A673 (cell line): Measurements from ENCODE around the gene ANKRD44. TPM values are rescaled to one million over a fixed set of nuclear protein-coding genes. Genes with fewer than 3 reads are reported as not detected.

Experiments
- BruUV-seq: library from RNA; stranded (reverse); fragments of 400-500 nt; replicated peaks from 2 replicates; lab custom pipeline; 2021; lab: Mats Ljungman, UMichigan
- CTCF ChIA-PET: fragments of 300-600 bp; sonication (Branson Sonifier 250); formaldehyde crosslinking; loops from one replicate; lab custom pipeline; 2022; ENCODE audit warnings: antibody characterized with exemption; lab: Charles Lee
- POLR2A ChIA-PET: fragments of 300-600 bp; sonication (Branson Sonifier 250); formaldehyde crosslinking; loops from one replicate; lab custom pipeline; 2022; ENCODE audit warnings: antibody characterized with exemption; ENCODE audit not compliant: low non-redundant PET; lab: Charles Lee
- DNase-seq: peaks from one replicate; pipeline ENCODE4 v3.0.0-alpha.2; 2015; ENCODE audit warnings: low spot score
- H3K27ac ChIP-seq: fragments of 200-600 bp; sonication (generic); 2 replicates; pipeline ENCODE4 v1.5.1; 2016; ENCODE audit warnings: mixed run types, low read depth, mild to moderate bottlenecking, mixed read lengths, antibody characterized with exemption, low read length; ENCODE audit not compliant: poor library complexity, severe bottlenecking
- H3K27me3 ChIP-seq: fragments of 200-600 bp; sonication (generic); replicated peaks from 2 replicates; pipeline ENCODE4 v1.6.1; 2017; ENCODE audit warnings: mixed run types, low read depth, mild to moderate bottlenecking, mixed read lengths, antibody characterized with exemption, low read length; ENCODE audit not compliant: insufficient read depth, poor library complexity
- H3K36me3 ChIP-seq: fragments of 200-600 bp; sonication (generic); 2 replicates; pipeline ENCODE4 v1.6.1; 2016; ENCODE audit warnings: mixed run types, mild to moderate bottlenecking, mixed read lengths, antibody characterized with exemption, low read length; ENCODE audit not compliant: insufficient read depth, poor library complexity, severe bottlenecking
- H3K4me1 ChIP-seq: fragments of 200-600 bp; sonication (generic); 2 replicates; pipeline ENCODE4 v1.6.1; 2017; ENCODE audit warnings: mixed run types, mild to moderate bottlenecking, mixed read lengths, antibody characterized with exemption, low read length; ENCODE audit not compliant: insufficient read depth, poor library complexity, severe bottlenecking
- H3K4me3 ChIP-seq: fragments of 200-600 bp; sonication (generic); 2 replicates; pipeline ENCODE4 v1.5.1; 2016; ENCODE audit warnings: low read depth, mixed run types, mild to moderate bottlenecking, mixed read lengths, low read length; ENCODE audit not compliant: poor library complexity, severe bottlenecking
- H3K9me3 ChIP-seq: fragments of 200-600 bp; sonication (generic); 2 replicates; pipeline ENCODE4 v1.6.1; 2016; ENCODE audit warnings: mixed run types, low read depth, mild to moderate bottlenecking, mixed read lengths, antibody characterized with exemption, low read length; ENCODE audit not compliant: poor library complexity, severe bottlenecking
- EZH2 ChIP-seq: fragments of 200-600 bp; sonication (generic); IDR thresholded peaks from 2 replicates; pipeline ENCODE4 v1.6.1; 2017; ENCODE audit warnings: borderline replicate concordance, low read depth, mild to moderate bottlenecking, mixed read lengths, antibody characterized with exemption, low read length; ENCODE audit not compliant: poor library complexity, severe bottlenecking
- intact Hi-C: fragments of 100-400 bp; cut with micrococcal nuclease; formaldehyde crosslinking; loops from one replicate; pipeline ENCODE4 v1.10.0; 2022; ENCODE audit not compliant: unreplicated experiment
- total RNA-seq: library from RNA; stranded (reverse); gene quantifications from 2 replicates; pipeline ENCODE4 v1.2.3, GENCODE V29; 2021
- TF ChIP-seq, protein P1 (sequence below): fragments of 300-800, 200-600 bp; sonication (generic); conservative IDR thresholded peaks from 2 replicates; pipeline ENCODE4 v1.5.1; 2017; ENCODE audit warnings: low read depth, mild to moderate bottlenecking, antibody characterized with exemption, low read length, moderate library complexity, mixed read lengths

ANKRD44 gene
- total RNA-seq, 1 experiment from 2014 or later, result 17.0 TPM

DNA sequence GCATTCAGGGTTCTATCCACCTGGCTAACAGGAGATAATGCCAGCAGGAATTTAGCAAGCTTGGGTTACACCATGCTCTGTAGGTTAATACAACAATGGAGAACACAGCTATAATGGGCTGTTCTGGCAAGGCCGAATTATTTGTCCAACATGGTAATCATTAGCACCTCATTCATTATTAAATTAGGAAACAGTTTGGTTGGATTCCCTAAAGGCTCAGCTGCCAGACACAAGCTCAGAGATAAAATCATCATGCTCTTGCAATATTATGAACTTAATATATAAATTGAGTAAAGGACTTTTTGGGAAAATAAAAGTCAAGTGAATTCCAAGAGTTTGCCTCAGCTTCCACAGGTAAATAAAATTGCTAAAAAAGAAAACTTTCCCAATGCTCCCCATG, 166.4 kb downstream of the ANKRD44 start:
- Histone ChIP-seq H3K4me1 (peaks cover 27% of the 10 kb centered on the region), H3K36me3 (no peaks in the 10 kb centered on the region), H3K9me3 (no peaks in the 10 kb centered on the region), H3K4me3 (no peak overlapping the region), H3K27me3 (no peaks in the 10 kb centered on the region), H3K27ac (no peak overlapping the region)
- BruUV-seq, result no TSS peak
- intact Hi-C loops, result no loop called here
- DNase-seq, result no peak
- ChIA-PET POLR2A (no interaction called here), CTCF (no interaction called here)
- TF ChIP-seq, protein P1, sequence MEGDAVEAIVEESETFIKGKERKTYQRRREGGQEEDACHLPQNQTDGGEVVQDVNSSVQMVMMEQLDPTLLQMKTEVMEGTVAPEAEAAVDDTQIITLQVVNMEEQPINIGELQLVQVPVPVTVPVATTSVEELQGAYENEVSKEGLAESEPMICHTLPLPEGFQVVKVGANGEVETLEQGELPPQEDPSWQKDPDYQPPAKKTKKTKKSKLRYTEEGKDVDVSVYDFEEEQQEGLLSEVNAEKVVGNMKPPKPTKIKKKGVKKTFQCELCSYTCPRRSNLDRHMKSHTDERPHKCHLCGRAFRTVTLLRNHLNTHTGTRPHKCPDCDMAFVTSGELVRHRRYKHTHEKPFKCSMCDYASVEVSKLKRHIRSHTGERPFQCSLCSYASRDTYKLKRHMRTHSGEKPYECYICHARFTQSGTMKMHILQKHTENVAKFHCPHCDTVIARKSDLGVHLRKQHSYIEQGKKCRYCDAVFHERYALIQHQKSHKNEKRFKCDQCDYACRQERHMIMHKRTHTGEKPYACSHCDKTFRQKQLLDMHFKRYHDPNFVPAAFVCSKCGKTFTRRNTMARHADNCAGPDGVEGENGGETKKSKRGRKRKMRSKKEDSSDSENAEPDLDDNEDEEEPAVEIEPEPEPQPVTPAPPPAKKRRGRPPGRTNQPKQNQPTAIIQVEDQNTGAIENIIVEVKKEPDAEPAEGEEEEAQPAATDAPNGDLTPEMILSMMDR, result no peak
- no peak for TF ChIP-seq EZH2

DNA sequence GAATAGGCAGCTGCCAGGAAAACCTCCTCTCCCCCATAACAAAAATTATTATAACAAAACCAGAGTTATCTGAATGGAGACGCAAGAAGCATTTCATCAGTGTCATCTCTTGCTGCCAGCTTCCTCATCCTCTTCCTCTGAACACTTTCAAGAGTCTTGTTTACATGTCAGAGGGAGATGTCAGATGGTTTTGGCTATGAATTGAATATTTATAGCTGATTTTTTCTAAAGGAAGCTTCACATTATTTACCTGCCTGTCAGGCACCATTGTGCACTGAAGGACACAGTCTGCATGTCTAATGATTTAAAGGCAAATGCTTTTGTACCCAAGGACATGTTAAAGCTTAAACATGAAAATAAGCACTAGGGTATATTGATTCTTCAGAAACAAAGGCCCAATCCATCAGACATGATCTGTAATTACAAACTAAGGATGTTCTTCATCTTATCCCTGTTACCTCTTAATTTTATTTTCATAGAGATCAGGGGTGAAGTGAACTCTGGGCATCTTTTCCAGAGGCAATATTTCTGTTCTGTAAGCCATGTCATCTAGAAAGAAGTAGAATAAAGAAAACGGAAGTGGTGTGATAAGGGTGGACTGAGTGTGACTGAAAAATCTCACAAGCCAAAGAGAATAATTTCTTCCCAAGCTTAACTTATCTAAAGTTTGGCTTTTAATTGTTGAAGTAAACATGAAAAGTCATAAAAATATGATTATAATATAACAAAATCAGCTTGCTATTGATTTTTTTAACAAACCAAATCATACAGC, 168.7 kb downstream of the ANKRD44 start:
- TF ChIP-seq EZH2, result no peak
- H3K36me3 ChIP-seq, result no peaks in the 10 kb centered on the region
- H3K27ac ChIP-seq, result no peak overlapping the region
- peaks cover 27% of the 10 kb centered on the region for H3K4me1 ChIP-seq
- no peaks in the 10 kb centered on the region for H3K9me3 ChIP-seq
- no peak overlapping the region for H3K4me3 ChIP-seq
- CTCF ChIA-PET, result no interaction called here
- POLR2A ChIA-PET, result no interaction called here
- intact Hi-C loops, result no loop called here
- H3K27me3 ChIP-seq, result no peaks in the 10 kb centered on the region
- no peak for DNase-seq
- no TSS peak for BruUV-seq

DNA sequence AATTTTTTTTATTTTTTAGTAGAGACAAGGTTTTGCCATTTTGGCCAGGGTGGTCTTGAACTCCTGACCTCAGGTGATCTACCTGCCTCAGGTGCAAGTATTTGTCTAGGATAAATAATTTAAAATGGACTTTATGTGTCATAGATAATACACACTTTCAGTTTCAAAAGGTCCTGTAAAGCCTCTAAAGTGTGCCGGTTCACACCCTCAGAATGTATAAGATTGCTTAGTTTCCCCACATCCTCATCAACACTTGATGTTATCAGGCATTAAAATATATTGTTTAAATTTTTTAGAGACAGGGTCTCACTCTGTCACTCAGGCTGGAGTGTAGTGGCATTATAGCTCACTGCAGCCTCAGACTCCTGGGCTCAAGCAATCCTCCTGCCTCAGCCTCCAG, 170.5 kb downstream of the ANKRD44 start:
- POLR2A ChIA-PET, result no interaction called here
- CTCF ChIA-PET, result no interaction called here

More for the DNA sequence above, 170.5 kb downstream of the ANKRD44 start:
- H3K4me3 ChIP-seq, result no peak overlapping the region
- no peaks in the 10 kb centered on the region for H3K9me3 ChIP-seq
- TF ChIP-seq, protein P1, result no peak
- TF ChIP-seq EZH2, result no peak
- DNase-seq, result no peak
- no peak overlapping the region for H3K27ac ChIP-seq
- no TSS peak for BruUV-seq
- H3K4me1 ChIP-seq, result peaks cover 13% of the 10 kb centered on the region
- H3K27me3 ChIP-seq, result no peaks in the 10 kb centered on the region
- intact Hi-C loops, result no loop called here
- H3K36me3 ChIP-seq, result no peaks in the 10 kb centered on the region
